SK-N-SH treated with all-trans-retinoic acid at 6 μM for 48 hours (cell line): ENCODE data around the gene GJB5.

Experiments used
- ATAC-seq: fragments of 200-7000 bp; cut with Tn5 transposase; 3 replicates; pipeline ENCODE4 v1.9.1; 2020; ENCODE audit warnings: mild to moderate bottlenecking, moderate library complexity
- ARNTL ChIP-seq: fragments of 450-650 bp; formaldehyde crosslinking; IDR thresholded peaks from 2 replicates; pipeline ENCODE4 v1.5.0; 2020; ENCODE audit warnings: low read depth, mild to moderate bottlenecking, moderate library complexity, borderline replicate concordance
- BACH2 ChIP-seq: fragments of 250-450 bp; sonication (Bioruptor Pico); IDR thresholded peaks from 2 replicates; pipeline ENCODE4 v1.9.0; 2021; ENCODE audit warnings: mild to moderate bottlenecking, borderline replicate concordance
- CREB5 ChIP-seq: fragments of 250-450 bp; sonication (Bioruptor Pico); IDR thresholded peaks from 2 replicates; pipeline ENCODE4 v1.5.1; 2020; ENCODE audit warnings: low read depth, mild to moderate bottlenecking, moderate library complexity
- GLIS3 ChIP-seq: fragments of 250-450 bp; sonication (Bioruptor Pico); IDR thresholded peaks from 2 replicates; pipeline ENCODE4 v1.5.0; 2020; ENCODE audit warnings: mild to moderate bottlenecking, moderate library complexity
- OSR1 ChIP-seq: fragments of 250-450 bp; sonication (Bioruptor Pico); IDR thresholded peaks from 2 replicates; pipeline ENCODE4 v1.8.0; 2022; ENCODE audit warnings: moderate library complexity, mild to moderate bottlenecking, inconsistent platforms
- PPARA ChIP-seq: fragments of 250-450 bp; sonication (Bioruptor Pico); IDR thresholded peaks from 2 replicates; pipeline ENCODE4 v1.5.0; 2020; ENCODE audit warnings: mild to moderate bottlenecking, borderline replicate concordance
- RARB ChIP-seq: fragments of 250-450 bp; sonication (Bioruptor Pico); IDR thresholded peaks from 2 replicates; pipeline ENCODE4 v1.8.0; 2021; ENCODE audit warnings: mild to moderate bottlenecking, moderate library complexity
- TCF4 ChIP-seq: fragments of 250-450 bp; sonication (Bioruptor Pico); IDR thresholded peaks from 2 replicates; pipeline ENCODE4 v1.8.0; 2021; ENCODE audit warnings: mild to moderate bottlenecking, moderate library complexity, borderline replicate concordance
- TOX ChIP-seq: fragments of 250-450 bp; sonication (Bioruptor Pico); IDR thresholded peaks from 2 replicates; pipeline ENCODE4 v1.8.0; 2021; ENCODE audit warnings: mild to moderate bottlenecking, moderate library complexity, borderline replicate concordance
- ZC3H10 ChIP-seq: fragments of 250-450 bp; sonication (Bioruptor Pico); IDR thresholded peaks from 2 replicates; pipeline ENCODE4 v1.5.1; 2021; ENCODE audit warnings: mild to moderate bottlenecking, moderate library complexity
- ZFP3 ChIP-seq: fragments of 250-450 bp; sonication (Bioruptor Pico); IDR thresholded peaks from 2 replicates; pipeline ENCODE4 v1.5.0; 2020; ENCODE audit warnings: mild to moderate bottlenecking, moderate library complexity
- ZFP30 ChIP-seq: fragments of 450-650 bp; formaldehyde crosslinking; IDR thresholded peaks from 2 replicates; pipeline ENCODE4 v1.5.0; 2022; ENCODE audit warnings: mild to moderate bottlenecking, moderate library complexity
- ZNF70 ChIP-seq: fragments of 450-650 bp; formaldehyde crosslinking; IDR thresholded peaks from 2 replicates; pipeline ENCODE4 v1.5.0; 2020; ENCODE audit warnings: mild to moderate bottlenecking, moderate library complexity
- ZNF8 ChIP-seq: fragments of 450-650 bp; formaldehyde crosslinking; IDR thresholded peaks from 2 replicates; pipeline ENCODE4 v1.5.0; 2020; ENCODE audit warnings: mild to moderate bottlenecking, moderate library complexity
- TF ChIP-seq, protein P1 (sequence below): fragments of 250-450 bp; sonication (Bioruptor Pico); IDR thresholded peaks from 2 replicates; pipeline ENCODE4 v1.5.1; 2021; ENCODE audit warnings: mild to moderate bottlenecking, moderate library complexity
- TF ChIP-seq, protein P2 (sequence below): fragments of 250-450 bp; sonication (Bioruptor Pico); IDR thresholded peaks from 2 replicates; pipeline ENCODE4 v1.5.0; 2020; ENCODE audit warnings: mild to moderate bottlenecking, moderate library complexity
- TF ChIP-seq, protein P3 (sequence below): fragments of 250-450 bp; sonication (Bioruptor Pico); IDR thresholded peaks from 2 replicates; pipeline ENCODE4 v1.8.0; 2021; ENCODE audit warnings: low read depth, mild to moderate bottlenecking, moderate library complexity, borderline replicate concordance
- TF ChIP-seq, protein P4 (sequence below): fragments of 250-450 bp; sonication (Bioruptor Pico); IDR thresholded peaks from 2 replicates; pipeline ENCODE4 v1.8.0; 2020; ENCODE audit warnings: mild to moderate bottlenecking, moderate library complexity, borderline replicate concordance

GJB5 gene

GRCh38 chr1:34749992-34750391, 4.9 kb upstream of the GJB5 start (continued):
- TF ChIP-seq, protein P1, sequence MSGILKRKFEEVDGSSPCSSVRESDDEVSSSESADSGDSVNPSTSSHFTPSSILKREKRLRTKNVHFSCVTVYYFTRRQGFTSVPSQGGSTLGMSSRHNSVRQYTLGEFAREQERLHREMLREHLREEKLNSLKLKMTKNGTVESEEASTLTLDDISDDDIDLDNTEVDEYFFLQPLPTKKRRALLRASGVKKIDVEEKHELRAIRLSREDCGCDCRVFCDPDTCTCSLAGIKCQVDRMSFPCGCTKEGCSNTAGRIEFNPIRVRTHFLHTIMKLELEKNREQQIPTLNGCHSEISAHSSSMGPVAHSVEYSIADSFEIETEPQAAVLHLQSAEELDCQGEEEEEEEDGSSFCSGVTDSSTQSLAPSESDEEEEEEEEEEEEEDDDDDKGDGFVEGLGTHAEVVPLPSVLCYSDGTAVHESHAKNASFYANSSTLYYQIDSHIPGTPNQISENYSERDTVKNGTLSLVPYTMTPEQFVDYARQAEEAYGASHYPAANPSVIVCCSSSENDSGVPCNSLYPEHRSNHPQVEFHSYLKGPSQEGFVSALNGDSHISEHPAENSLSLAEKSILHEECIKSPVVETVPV (CRISPR knock-in tag), result no peak
- TF ChIP-seq TCF4 (CRISPR knock-in tag), result no peak

GRCh38 chr1:34750610-34751009, 4.2 kb upstream of the GJB5 start:
- ATAC-seq, result no peak
- TF ChIP-seq, protein P2, sequence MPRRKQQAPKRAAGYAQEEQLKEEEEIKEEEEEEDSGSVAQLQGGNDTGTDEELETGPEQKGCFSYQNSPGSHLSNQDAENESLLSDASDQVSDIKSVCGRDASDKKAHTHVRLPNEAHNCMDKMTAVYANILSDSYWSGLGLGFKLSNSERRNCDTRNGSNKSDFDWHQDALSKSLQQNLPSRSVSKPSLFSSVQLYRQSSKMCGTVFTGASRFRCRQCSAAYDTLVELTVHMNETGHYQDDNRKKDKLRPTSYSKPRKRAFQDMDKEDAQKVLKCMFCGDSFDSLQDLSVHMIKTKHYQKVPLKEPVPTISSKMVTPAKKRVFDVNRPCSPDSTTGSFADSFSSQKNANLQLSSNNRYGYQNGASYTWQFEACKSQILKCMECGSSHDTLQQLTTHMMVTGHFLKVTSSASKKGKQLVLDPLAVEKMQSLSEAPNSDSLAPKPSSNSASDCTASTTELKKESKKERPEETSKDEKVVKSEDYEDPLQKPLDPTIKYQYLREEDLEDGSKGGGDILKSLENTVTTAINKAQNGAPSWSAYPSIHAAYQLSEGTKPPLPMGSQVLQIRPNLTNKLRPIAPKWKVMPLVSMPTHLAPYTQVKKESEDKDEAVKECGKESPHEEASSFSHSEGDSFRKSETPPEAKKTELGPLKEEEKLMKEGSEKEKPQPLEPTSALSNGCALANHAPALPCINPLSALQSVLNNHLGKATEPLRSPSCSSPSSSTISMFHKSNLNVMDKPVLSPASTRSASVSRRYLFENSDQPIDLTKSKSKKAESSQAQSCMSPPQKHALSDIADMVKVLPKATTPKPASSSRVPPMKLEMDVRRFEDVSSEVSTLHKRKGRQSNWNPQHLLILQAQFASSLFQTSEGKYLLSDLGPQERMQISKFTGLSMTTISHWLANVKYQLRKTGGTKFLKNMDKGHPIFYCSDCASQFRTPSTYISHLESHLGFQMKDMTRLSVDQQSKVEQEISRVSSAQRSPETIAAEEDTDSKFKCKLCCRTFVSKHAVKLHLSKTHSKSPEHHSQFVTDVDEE, result no peak
- TF ChIP-seq ZFP30 (CRISPR knock-in tag), result no peak
- TF ChIP-seq, all 23 proteins: peak for 0

DNA sequence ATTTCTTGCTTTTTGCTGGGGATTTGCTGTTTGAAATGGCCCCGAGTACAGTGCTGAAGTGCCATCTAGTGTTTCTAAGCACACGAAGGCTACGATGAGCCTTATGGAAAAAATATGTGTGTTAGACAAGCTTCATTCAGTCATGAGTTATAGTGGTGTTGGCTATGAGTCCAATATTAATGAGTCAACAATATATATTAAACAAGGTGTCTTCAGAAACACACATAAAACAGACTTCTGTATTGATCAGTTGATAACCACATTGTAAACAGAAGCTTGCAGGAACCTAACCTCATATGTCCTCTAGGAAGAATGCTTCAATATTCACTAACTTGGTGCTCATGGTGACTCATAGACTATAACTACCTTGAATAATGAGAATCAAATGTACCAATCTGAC, 1.7 kb upstream of the GJB5 start:
- no peak for ATAC-seq
- TF ChIP-seq GLIS3 (CRISPR knock-in tag), result no peak
- TF ChIP-seq, protein P3, sequence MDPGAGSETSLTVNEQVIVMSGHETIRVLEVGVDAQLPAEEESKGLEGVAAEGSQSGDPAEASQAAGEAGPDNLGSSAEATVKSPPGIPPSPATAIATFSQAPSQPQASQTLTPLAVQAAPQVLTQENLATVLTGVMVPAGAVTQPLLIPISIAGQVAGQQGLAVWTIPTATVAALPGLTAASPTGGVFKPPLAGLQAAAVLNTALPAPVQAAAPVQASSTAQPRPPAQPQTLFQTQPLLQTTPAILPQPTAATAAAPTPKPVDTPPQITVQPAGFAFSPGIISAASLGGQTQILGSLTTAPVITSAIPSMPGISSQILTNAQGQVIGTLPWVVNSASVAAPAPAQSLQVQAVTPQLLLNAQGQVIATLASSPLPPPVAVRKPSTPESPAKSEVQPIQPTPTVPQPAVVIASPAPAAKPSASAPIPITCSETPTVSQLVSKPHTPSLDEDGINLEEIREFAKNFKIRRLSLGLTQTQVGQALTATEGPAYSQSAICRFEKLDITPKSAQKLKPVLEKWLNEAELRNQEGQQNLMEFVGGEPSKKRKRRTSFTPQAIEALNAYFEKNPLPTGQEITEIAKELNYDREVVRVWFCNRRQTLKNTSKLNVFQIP (CRISPR knock-in tag), result no peak
- TF ChIP-seq ARNTL (CRISPR knock-in tag), result no peak
- no peak for TF ChIP-seq BACH2 (CRISPR knock-in tag)
- TF ChIP-seq CREB5 (CRISPR knock-in tag), result no peak

GRCh38 chr1:34755961-34756360, 1.1 kb downstream of the GJB5 start:
- ATAC-seq, result no peak
- TF ChIP-seq ARNTL (CRISPR knock-in tag) (no peak), GLIS3 (CRISPR knock-in tag) (no peak), ZNF70 (CRISPR knock-in tag) (no peak), PPARA (CRISPR knock-in tag) (no peak), ZC3H10 (CRISPR knock-in tag) (no peak), ZFP3 (no peak), ZNF8 (CRISPR knock-in tag) (no peak), TOX (no peak)
- TF ChIP-seq, protein P4, sequence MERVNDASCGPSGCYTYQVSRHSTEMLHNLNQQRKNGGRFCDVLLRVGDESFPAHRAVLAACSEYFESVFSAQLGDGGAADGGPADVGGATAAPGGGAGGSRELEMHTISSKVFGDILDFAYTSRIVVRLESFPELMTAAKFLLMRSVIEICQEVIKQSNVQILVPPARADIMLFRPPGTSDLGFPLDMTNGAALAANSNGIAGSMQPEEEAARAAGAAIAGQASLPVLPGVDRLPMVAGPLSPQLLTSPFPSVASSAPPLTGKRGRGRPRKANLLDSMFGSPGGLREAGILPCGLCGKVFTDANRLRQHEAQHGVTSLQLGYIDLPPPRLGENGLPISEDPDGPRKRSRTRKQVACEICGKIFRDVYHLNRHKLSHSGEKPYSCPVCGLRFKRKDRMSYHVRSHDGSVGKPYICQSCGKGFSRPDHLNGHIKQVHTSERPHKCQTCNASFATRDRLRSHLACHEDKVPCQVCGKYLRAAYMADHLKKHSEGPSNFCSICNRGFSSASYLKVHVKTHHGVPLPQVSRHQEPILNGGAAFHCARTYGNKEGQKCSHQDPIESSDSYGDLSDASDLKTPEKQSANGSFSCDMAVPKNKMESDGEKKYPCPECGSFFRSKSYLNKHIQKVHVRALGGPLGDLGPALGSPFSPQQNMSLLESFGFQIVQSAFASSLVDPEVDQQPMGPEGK (CRISPR knock-in tag), result no peak

- no peak for ATAC-seq
- TF ChIP-seq TCF4 (CRISPR knock-in tag) (no peak), RARB (no peak), ARNTL (CRISPR knock-in tag) (no peak), GLIS3 (CRISPR knock-in tag) (no peak), OSR1 (CRISPR knock-in tag) (no peak), TOX (no peak)
- TF ChIP-seq, protein P2, result no peak
- TF ChIP-seq, protein P4 (CRISPR knock-in tag), result no peak
- TF ChIP-seq, protein P3 (CRISPR knock-in tag), result no peak
Observed at GRCh38 chr1:34757386-34757785, 2.5 kb downstream of the GJB5 start.
